WTC11 (cell line): Measurements from ENCODE around the gene GUCY2D.

ENCODE experiments used
- CTCF ChIP-seq: fragments of 200-600 bp; IDR thresholded peaks from 2 replicates; pipeline ENCODE4 v1.8.0; 2022; ENCODE audit warnings: antibody characterized with exemption
- NR2C2 ChIP-seq: sonication (generic); formaldehyde crosslinking; IDR thresholded peaks from 2 replicates; pipeline ENCODE4 v1.8.0; 2022; ENCODE audit warnings: mild to moderate bottlenecking, missing genetic modification reagents
- ZNF138 ChIP-seq: sonication (generic); formaldehyde crosslinking; conservative IDR thresholded peaks from 2 replicates; pipeline ENCODE4 v1.8.1; 2022; ENCODE audit warnings: mild to moderate bottlenecking, moderate library complexity, missing genetic modification reagents

- TF ChIP-seq ZNF138: no peak
- no peak for TF ChIP-seq NR2C2 (CRISPR knock-in tag)
- TF ChIP-seq CTCF: no peak
These were observed 5.4 kb downstream of the GUCY2D start for GRCh38 chr17:8007836-8008235.
